ENCODE measurements around the gene ECHDC3.

Gene ECHDC3

DNA sequence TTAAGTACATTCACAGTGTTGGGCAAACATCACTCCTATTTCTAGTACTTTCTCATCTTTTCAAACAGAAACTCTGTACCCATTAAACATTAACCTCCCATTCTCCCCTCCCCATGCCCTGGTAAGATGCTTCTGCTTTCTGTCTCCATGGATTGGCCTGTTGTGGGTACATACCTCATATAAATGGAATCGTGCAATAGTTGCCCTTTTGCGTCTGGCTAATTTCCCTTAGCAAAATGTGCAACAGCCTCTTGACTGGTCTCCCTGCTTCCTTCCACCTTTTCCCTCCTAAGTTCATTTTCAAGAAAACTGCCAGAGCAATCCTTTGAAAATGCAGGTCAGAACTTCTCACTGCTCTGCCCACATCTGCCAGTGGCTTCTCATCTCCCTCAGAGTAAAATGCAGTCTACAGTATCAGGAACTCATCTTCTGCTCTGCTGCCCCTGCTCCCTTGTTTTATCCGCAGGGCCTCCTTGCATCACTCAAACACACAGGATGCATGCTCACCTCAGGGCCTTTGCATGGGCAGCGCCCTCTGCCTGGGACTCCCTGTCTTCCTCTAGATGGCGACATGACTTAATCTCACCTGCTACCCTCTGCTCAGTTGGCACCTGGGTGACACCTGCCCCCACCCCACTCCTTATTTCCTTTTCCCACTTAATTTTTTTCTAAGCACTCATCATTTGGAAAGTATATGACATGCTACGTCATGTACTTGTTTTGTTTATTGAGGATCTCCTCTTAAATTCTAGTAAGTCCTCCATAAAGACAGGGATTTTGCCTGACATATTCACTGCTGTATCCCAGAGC, 44.3 kb upstream of the ECHDC3 start:
- Histone ChIP-seq H3K9me2 (ENCODE audit: low read depth, low read length) (no peaks in the 10 kb centered on the region), H3K36me3 (ENCODE audit: insufficient read depth, low read length) (no peaks in the 10 kb centered on the region), H3K9me3 (ENCODE audit: low read length) (no peaks in the 10 kb centered on the region), H3F3A (ENCODE audit: insufficient read depth, low read length) (no peaks in the 10 kb centered on the region), H3K4me2 (ENCODE audit: low read length) (no peak overlapping the region), H3K27ac (ENCODE audit: low read depth, low read length, poor library complexity, severe bottlenecking) (peak overlapping the region; percentile 63), H3K79me2 (ENCODE audit: insufficient read depth, low read length) (no peaks in the 10 kb centered on the region), H3K27me3 (ENCODE audit: insufficient read depth, low read length) (no peaks in the 10 kb centered on the region), H4K20me1 (ENCODE audit: insufficient read depth, low read length) (no peaks in the 10 kb centered on the region), H3K4me3 (ENCODE audit: low read depth, low read length, poor library complexity, severe bottlenecking) (no peak overlapping the region), H3K4me1 (ENCODE audit: insufficient read depth, low read length, severe bottlenecking) (peaks cover 28% of the 10 kb centered on the region), H3K9ac (ENCODE audit: low read length) (no peak overlapping the region), H2AFZ (ENCODE audit: low read length) (no peak overlapping the region)
- TF ChIP-seq, protein P1, sequence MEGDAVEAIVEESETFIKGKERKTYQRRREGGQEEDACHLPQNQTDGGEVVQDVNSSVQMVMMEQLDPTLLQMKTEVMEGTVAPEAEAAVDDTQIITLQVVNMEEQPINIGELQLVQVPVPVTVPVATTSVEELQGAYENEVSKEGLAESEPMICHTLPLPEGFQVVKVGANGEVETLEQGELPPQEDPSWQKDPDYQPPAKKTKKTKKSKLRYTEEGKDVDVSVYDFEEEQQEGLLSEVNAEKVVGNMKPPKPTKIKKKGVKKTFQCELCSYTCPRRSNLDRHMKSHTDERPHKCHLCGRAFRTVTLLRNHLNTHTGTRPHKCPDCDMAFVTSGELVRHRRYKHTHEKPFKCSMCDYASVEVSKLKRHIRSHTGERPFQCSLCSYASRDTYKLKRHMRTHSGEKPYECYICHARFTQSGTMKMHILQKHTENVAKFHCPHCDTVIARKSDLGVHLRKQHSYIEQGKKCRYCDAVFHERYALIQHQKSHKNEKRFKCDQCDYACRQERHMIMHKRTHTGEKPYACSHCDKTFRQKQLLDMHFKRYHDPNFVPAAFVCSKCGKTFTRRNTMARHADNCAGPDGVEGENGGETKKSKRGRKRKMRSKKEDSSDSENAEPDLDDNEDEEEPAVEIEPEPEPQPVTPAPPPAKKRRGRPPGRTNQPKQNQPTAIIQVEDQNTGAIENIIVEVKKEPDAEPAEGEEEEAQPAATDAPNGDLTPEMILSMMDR (IDR thresholded peaks at IDR 0.05; ENCODE audit: low read length) = peak; percentile 49; the same call in 1 of the 2 replicates
- no peak for TF ChIP-seq EZH2 (IDR thresholded peaks at IDR 0.05; ENCODE audit: borderline replicate concordance, low read length)

DNA sequence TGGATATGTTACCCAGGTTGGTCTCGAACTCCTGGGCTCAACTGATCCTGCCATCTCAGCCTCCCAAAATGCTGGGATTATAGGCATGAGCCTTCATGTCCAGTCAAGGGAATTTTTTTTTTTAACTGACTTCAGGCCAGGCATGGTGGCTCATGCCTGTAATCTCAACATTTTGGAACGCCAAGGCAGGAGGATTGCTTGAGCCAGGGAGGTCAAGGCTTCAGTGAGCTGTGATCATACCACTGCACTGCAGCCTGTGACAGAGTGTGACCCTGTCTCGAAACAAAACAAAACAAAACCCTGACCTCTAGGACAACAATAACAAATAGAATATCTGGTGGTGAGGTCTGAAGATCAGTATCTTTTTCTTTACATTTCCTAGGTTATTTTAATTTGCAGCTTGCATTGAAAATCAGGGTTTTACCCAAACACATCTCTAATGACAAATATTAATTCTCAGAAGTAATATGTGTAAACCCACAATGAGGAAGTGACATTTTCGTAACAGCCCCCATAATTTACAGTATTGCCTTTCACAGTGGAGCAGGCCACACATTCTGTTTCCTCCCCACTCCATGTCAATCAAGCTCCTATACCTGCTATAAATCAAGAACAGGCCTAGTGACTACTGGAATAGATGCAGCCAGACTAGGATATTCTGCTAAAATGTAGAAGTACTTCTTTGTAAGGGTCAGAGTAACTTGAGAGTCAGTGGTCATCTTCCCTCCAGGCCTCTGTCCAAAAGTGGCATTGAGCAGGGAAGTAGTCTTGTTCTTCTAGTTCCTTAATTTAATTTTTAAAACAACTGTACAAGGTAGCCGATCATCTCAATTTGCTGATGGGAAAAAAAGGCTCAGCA, 43.3 kb upstream of the ECHDC3 start:
- H3K9me2 ChIP-seq (ENCODE audit: low read depth, low read length) = no peaks in the 10 kb centered on the region
- no peaks in the 10 kb centered on the region for H4K20me1 ChIP-seq (ENCODE audit: insufficient read depth, low read length)
- TF ChIP-seq, protein P1 (IDR thresholded peaks at IDR 0.05; ENCODE audit: low read length) = no peak
- no peak for TF ChIP-seq EZH2 (IDR thresholded peaks at IDR 0.05; ENCODE audit: borderline replicate concordance, low read length)
- no peak overlapping the region for H3K4me3 ChIP-seq (ENCODE audit: low read depth, low read length, poor library complexity, severe bottlenecking)
- no peak overlapping the region for H3K4me2 ChIP-seq (ENCODE audit: low read length)
- H3F3A ChIP-seq (ENCODE audit: insufficient read depth, low read length) = no peaks in the 10 kb centered on the region
- no peaks in the 10 kb centered on the region for H3K79me2 ChIP-seq (ENCODE audit: insufficient read depth, low read length)
- H3K9me3 ChIP-seq (ENCODE audit: low read length) = no peaks in the 10 kb centered on the region
- H3K27ac ChIP-seq (ENCODE audit: low read depth, low read length, poor library complexity, severe bottlenecking) = peak overlapping the region; percentile 63
- H3K36me3 ChIP-seq (ENCODE audit: insufficient read depth, low read length) = no peaks in the 10 kb centered on the region
- H3K4me1 ChIP-seq (ENCODE audit: insufficient read depth, low read length, severe bottlenecking) = peaks cover 28% of the 10 kb centered on the region
- no peaks in the 10 kb centered on the region for H3K27me3 ChIP-seq (ENCODE audit: insufficient read depth, low read length)
- no peak overlapping the region for H2AFZ ChIP-seq (ENCODE audit: low read length)
- no peak overlapping the region; the same call in 1 of the 2 replicates for H3K9ac ChIP-seq (ENCODE audit: low read length)

- H3F3A ChIP-seq (ENCODE audit: insufficient read depth, low read length) = no peaks in the 10 kb centered on the region
- TF ChIP-seq EZH2 (IDR thresholded peaks at IDR 0.05; ENCODE audit: borderline replicate concordance, low read length) = no peak
- TF ChIP-seq, protein P1 (IDR thresholded peaks at IDR 0.05; ENCODE audit: low read length) = no peak
- no peaks in the 10 kb centered on the region for H3K36me3 ChIP-seq (ENCODE audit: insufficient read depth, low read length)
- no peaks in the 10 kb centered on the region for H4K20me1 ChIP-seq (ENCODE audit: insufficient read depth, low read length)
- no peak overlapping the region for H3K4me2 ChIP-seq (ENCODE audit: low read length)
- H2AFZ ChIP-seq (ENCODE audit: low read length) = no peak overlapping the region
- H3K27ac ChIP-seq (ENCODE audit: low read depth, low read length, poor library complexity, severe bottlenecking) = peak overlapping the region; percentile 63
- no peak overlapping the region; the same call in 1 of the 2 replicates for H3K9ac ChIP-seq (ENCODE audit: low read length)
- H3K4me3 ChIP-seq (ENCODE audit: low read depth, low read length, poor library complexity, severe bottlenecking) = no peak overlapping the region
- H3K27me3 ChIP-seq (ENCODE audit: insufficient read depth, low read length) = no peaks in the 10 kb centered on the region
- H3K9me2 ChIP-seq (ENCODE audit: low read depth, low read length) = no peaks in the 10 kb centered on the region
- H3K9me3 ChIP-seq (ENCODE audit: low read length) = no peaks in the 10 kb centered on the region
- H3K79me2 ChIP-seq (ENCODE audit: insufficient read depth, low read length) = no peaks in the 10 kb centered on the region
- peaks cover 28% of the 10 kb centered on the region for H3K4me1 ChIP-seq (ENCODE audit: insufficient read depth, low read length, severe bottlenecking)
These were observed 42.6 kb upstream of the ECHDC3 start for GRCh38 chr10:11699550-11700097.

Measured in OCI-LY1 (cell line).